A673 (cell line): ENCODE data around the gene POLN.

Source experiments
- CTCF ChIP-seq: fragments of 300-800, 200-600 bp; sonication (generic); conservative IDR thresholded peaks from 2 replicates; pipeline ENCODE4 v1.5.1; 2017; ENCODE audit warnings: low read depth, mild to moderate bottlenecking, antibody characterized with exemption, low read length, moderate library complexity, mixed read lengths
- EZH2 ChIP-seq: fragments of 200-600 bp; sonication (generic); IDR thresholded peaks from 2 replicates; pipeline ENCODE4 v1.6.1; 2017; ENCODE audit warnings: borderline replicate concordance, low read depth, mild to moderate bottlenecking, mixed read lengths, antibody characterized with exemption, low read length; ENCODE audit not compliant: poor library complexity, severe bottlenecking

GRCh38 chr4:2154215-2154740 is 87.6 kb downstream of the POLN start:
- no peak for TF ChIP-seq CTCF
- no peak for TF ChIP-seq EZH2
